CD4-positive, alpha-beta T cell (primary cell): ENCODE results near the gene RSBN1L. TPM values are rescaled to one million over a fixed set of nuclear protein-coding genes. Genes with fewer than 3 reads are reported as not detected.
"Not testable (repeated sequence)": the region's sequence is repeated elsewhere in the genome, so short reads cannot be mapped to it uniquely, and the experiment has no call there.

ENCODE experiments used
- ATAC-seq: fragments of 200-7000 bp; cut with Tn5 transposase; one replicate; pipeline ENCODE4 v1.10.0; 2022; ENCODE audit warnings: mild to moderate bottlenecking; ENCODE audit not compliant: poor library complexity
- CTCF ChIA-PET: fragments of 350-600 bp; sonication (Branson Sonifier 250); formaldehyde crosslinking; loops from one replicate; lab custom pipeline; 2021; ENCODE audit warnings: antibody characterized with exemption, inconsistent platforms; lab: Charles Lee
- POLR2A ChIA-PET: fragments of 350-600 bp; sonication (Branson Sonifier 250); formaldehyde crosslinking; loops from one replicate; lab custom pipeline; 2021; ENCODE audit warnings: antibody characterized with exemption, inconsistent platforms; lab: Charles Lee
- DNase-seq, 14 experiments: peaks; one replicate each; pipeline ENCODE4 v3.0.0-alpha.2; 2013 to 2020; ENCODE audit warnings: mixed read lengths in 2 of 14
- H3K27ac ChIP-seq, 2 donors: one replicate each; pipeline versions ENCODE4 v1.5.1 to v1.7.0; 2013; ENCODE audit warnings: low read length in 2 of 2, low read depth in 1 of 2, mild to moderate bottlenecking in 1 of 2
- H3K27me3 ChIP-seq, 2 experiments: 1 replicate in 1 of 2; 2 replicates in 1 of 2; pipeline versions ENCODE4 v1.6.1 to v1.7.0; 2013; ENCODE audit warnings: low read length in 2 of 2, control low read depth in 1 of 2, mild to moderate bottlenecking in 1 of 2, moderate library complexity in 1 of 2; ENCODE audit not compliant: insufficient read depth in 2 of 2, control insufficient read depth in 1 of 2
- H3K36me3 ChIP-seq: one replicate; pipeline ENCODE4 v1.6.1; 2013; ENCODE audit warnings: low read length, control low read depth; ENCODE audit not compliant: insufficient read depth
- H3K4me1 ChIP-seq: one replicate; pipeline ENCODE4 v1.6.1; 2013; ENCODE audit warnings: low read length, control low read depth; ENCODE audit not compliant: insufficient read depth
- H3K4me3 ChIP-seq: one replicate; pipeline ENCODE4 v1.5.1; 2013; ENCODE audit warnings: mild to moderate bottlenecking, low read length, moderate library complexity
- H3K9me3 ChIP-seq, 2 experiments: 1 replicate in 1 of 2; 2 replicates in 1 of 2; pipeline versions ENCODE4 v1.6.1 to v1.7.0; 2013; ENCODE audit warnings: low read length in 2 of 2, mild to moderate bottlenecking in 2 of 2, control low read depth in 1 of 2, moderate library complexity in 1 of 2; ENCODE audit not compliant: control insufficient read depth in 1 of 2, insufficient read depth in 1 of 2
- H3K27ac Mint-ChIP-seq: one replicate; pipeline ENCODE4 v1.8.0; 2020; ENCODE audit warnings: mixed read lengths
- H3K27me3 Mint-ChIP-seq: one replicate; pipeline ENCODE4 v1.8.0; 2021; ENCODE audit warnings: mixed read lengths
- H3K36me3 Mint-ChIP-seq: one replicate; pipeline ENCODE4 v1.8.0; 2021; ENCODE audit warnings: low read depth, mixed read lengths
- H3K4me1 Mint-ChIP-seq: one replicate; pipeline ENCODE4 v1.8.0; 2021; ENCODE audit warnings: low read depth, mixed read lengths
- H3K4me3 Mint-ChIP-seq: one replicate; pipeline ENCODE4 v1.8.0; 2020; ENCODE audit warnings: mild to moderate bottlenecking, mixed read lengths
- H3K9me3 Mint-ChIP-seq: one replicate; pipeline ENCODE4 v1.8.0; 2020; ENCODE audit warnings: mixed read lengths
- CTCF ChIP-seq: fragments of 200-600 bp; IDR thresholded peaks from one replicate; pipeline ENCODE4 v1.8.0; 2022; ENCODE audit warnings: antibody characterized with exemption, mild to moderate bottlenecking
- intact Hi-C, 2 experiments: fragments of 100-400 bp; cut with DNase I in 1 of 2; cut with micrococcal nuclease in 1 of 2; formaldehyde crosslinking; loops; one replicate each; pipeline versions ENCODE4 v1.15.1 to v1.9.0; 2023 to 2025; cut with DNase I, micrococcal nuclease
- total RNA-seq, 174 experiments: library from RNA in 2 of 174; stranded (reverse) in 2 of 174; gene quantifications; one replicate each; pipeline ENCODE4 v1.2.3 and lab custom pipeline; 2021 to 2026

Gene RSBN1L
- total RNA-seq, 2 experiments from 2014 or later: 9.0 to 9.6 TPM

GRCh38 chr7:77702968-77703472 lies 6.8 kb downstream of the RSBN1L start:
- no peak overlapping the region for H3K4me3 Mint-ChIP-seq
- no peak overlapping the region for H3K4me3 ChIP-seq
- H3K36me3 ChIP-seq: peaks cover 3% of the 10 kb centered on the region
- no peaks in the 10 kb centered on the region for H3K27me3 Mint-ChIP-seq
- H3K9me3 Mint-ChIP-seq: no peaks in the 10 kb centered on the region
- no peak for TF ChIP-seq CTCF
- H3K27me3 ChIP-seq: no peaks in the 10 kb centered on the region
- H3K4me1 ChIP-seq: peaks cover 27% of the 10 kb centered on the region
- H3K9me3 ChIP-seq: no peaks in the 10 kb centered on the region
- ChIA-PET POLR2A (interaction anchor here (0.8 kb wide), 1 partner anchor 16 kb away, joined by 3 read pairs; no protein-coding TSS in a partner anchor), CTCF (interaction anchor here (1.8 kb wide), 1 partner anchor 56 kb away, joined by 5 read pairs; no protein-coding TSS in a partner anchor)
- H3K36me3 Mint-ChIP-seq: peaks cover 38% of the 10 kb centered on the region
- DNase-seq (no peak), ATAC-seq (no peak)
- H3K27ac Mint-ChIP-seq: no peak overlapping the region
- intact Hi-C loops: loop anchor here in 1 of 2 experiments (1.0 kb wide), 1 partner anchor 18 kb away; no protein-coding TSS in a partner anchor
- H3K27ac ChIP-seq: no peak overlapping the region
- H3K4me1 Mint-ChIP-seq: peaks cover 62% of the 10 kb centered on the region

DNA sequence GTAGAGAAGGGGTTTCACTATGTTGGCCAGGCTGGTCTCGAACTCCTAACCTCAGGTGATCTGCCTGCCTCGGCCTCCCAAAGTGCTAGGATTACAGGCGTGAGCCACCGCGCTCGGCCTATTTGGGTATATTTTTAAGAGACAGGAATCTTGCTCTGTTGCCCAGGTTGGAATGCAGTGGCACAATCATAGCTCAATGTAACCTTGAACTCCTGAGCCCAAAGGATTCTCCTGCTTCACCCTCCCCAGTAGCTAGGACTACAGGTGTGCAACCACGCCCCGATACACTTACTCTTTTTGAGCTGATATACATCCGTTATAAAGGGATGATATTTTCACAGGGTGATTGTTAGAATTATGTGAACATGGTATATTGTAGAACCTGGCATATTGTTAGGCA lies 7.4 kb downstream of the RSBN1L start:
- not testable (repeated sequence) for H3K27me3 ChIP-seq, DNase-seq, H3K9me3 Mint-ChIP-seq, H3K4me3 ChIP-seq, H3K27me3 Mint-ChIP-seq, H3K36me3 ChIP-seq, H3K27ac Mint-ChIP-seq, H3K4me3 Mint-ChIP-seq, H3K9me3 ChIP-seq, ATAC-seq, H3K27ac ChIP-seq
- ChIA-PET CTCF (interaction anchor here (1.8 kb wide), 1 partner anchor 56 kb away, joined by 5 read pairs; no protein-coding TSS in a partner anchor), POLR2A (interaction anchor here (0.8 kb wide), 1 partner anchor 16 kb away, joined by 3 read pairs; no protein-coding TSS in a partner anchor)
- Mint-ChIP-seq H3K36me3 (peaks cover 35% of the 10 kb centered on the region), H3K4me1 (peaks cover 62% of the 10 kb centered on the region)
- H3K4me1 ChIP-seq: peaks cover 33% of the 10 kb centered on the region
- intact Hi-C loops: loop anchor here in 1 of 2 experiments (1.0 kb wide), 1 partner anchor 18 kb away; no protein-coding TSS in a partner anchor

- Histone ChIP-seq H3K4me1 (peaks cover 27% of the 10 kb centered on the region), H3K4me3 (no peak overlapping the region), H3K27me3 (no peaks in the 10 kb centered on the region), H3K36me3 (peaks cover 17% of the 10 kb centered on the region), H3K9me3 (no peaks in the 10 kb centered on the region), H3K27ac (no peak overlapping the region)
- CTCF ChIA-PET: interaction anchor here (1.0 kb wide), 1 partner anchor 10 kb away, joined by 5 read pairs; no protein-coding TSS in a partner anchor
- DNase-seq: no peak
- Mint-ChIP-seq H3K4me1 (peaks cover 60% of the 10 kb centered on the region), H3K4me3 (no peak overlapping the region), H3K27ac (no peak overlapping the region), H3K27me3 (no peaks in the 10 kb centered on the region), H3K9me3 (no peaks in the 10 kb centered on the region), H3K36me3 (peaks cover 41% of the 10 kb centered on the region)
- no peak for ATAC-seq
- TF ChIP-seq CTCF: no peak
- intact Hi-C loops: no loop called here
- POLR2A ChIA-PET: interaction anchor here (1.3 kb wide), 1 partner anchor 12 kb away, joined by 6 read pairs; the partner anchor contains the start of gene RSBN1L
Measured at GRCh38 chr7:77707504-77707992, 11.3 kb downstream of the RSBN1L start.
